ENCODE measurements around the gene TRIM66. TPM values are rescaled to one million over a fixed set of nuclear protein-coding genes. Genes with fewer than 3 reads are reported as not detected.
A peak's percentile ranks its signal among the peaks of the same experiment; 100 is the strongest.

TRIM66 gene
- total and polyA plus RNA-seq, 2 experiments from 2014 or later, result 1.5 TPM

DNA sequence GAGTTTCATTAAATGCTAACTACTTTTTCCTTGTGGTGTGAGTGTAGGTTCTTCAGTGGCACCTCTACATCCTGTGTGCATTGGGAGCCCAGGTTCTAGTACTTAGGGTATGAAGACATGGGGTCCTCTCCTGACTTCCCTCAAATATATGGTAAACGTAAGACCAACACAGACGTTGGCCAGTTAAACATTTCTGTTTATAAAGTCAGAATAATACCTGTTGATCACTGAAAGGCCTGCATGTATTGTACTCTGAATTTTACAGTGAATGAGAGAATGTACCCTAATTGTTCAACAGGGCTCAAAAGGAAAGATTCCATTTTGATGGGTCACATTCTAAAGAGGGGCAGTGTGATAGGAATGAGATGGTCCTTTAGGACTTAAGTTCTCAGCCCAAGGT lies 3.4 kb upstream of the TRIM66 start:
- no peaks in the 10 kb centered on the region for H3K9me2 ChIP-seq (ENCODE audit: insufficient read depth)
- 81 to 86% methylated on average over 2 of the region's 2 CpGs for WGBS, 2 experiments (ENCODE audit: low coverage in 1 of 2, low lambda C conversion rate in 2 of 2, missing lambda C conversion rate in 2 of 2)
- H3K79me2 ChIP-seq (ENCODE audit: insufficient read depth), result peaks cover 57% of the 10 kb centered on the region
- peak overlapping the region; percentile 90 for H3K27ac ChIP-seq
- no peak overlapping the region for H3K4me2 ChIP-seq (ENCODE audit: unreplicated experiment)
- TF ChIP-seq EZH2phosphoT487 (IDR thresholded peaks at IDR 0.05; ENCODE audit: insufficient read depth, low read depth) (no peak), EZH2 (IDR thresholded peaks at IDR 0.05; ENCODE audit: insufficient read depth, poor library complexity, severe bottlenecking) (no peak)
- no peak overlapping the region; the same call in 1 of the 2 replicates for H3K4me3 ChIP-seq
- peaks cover 30% of the 10 kb centered on the region; the same call in 1 of the 2 replicates for H3K4me1 ChIP-seq (ENCODE audit: insufficient read depth)
- H3K27me3 ChIP-seq (replicated peaks; ENCODE audit: insufficient read depth), result no peaks in the 10 kb centered on the region
- H3K9me3 ChIP-seq (ENCODE audit: low read depth), result no peaks in the 10 kb centered on the region
- in situ Hi-C loops (cut with MboI), result no loop called here
- peaks cover 36% of the 10 kb centered on the region for H3K36me3 ChIP-seq (ENCODE audit: low read depth)
- H3F3A ChIP-seq (ENCODE audit: insufficient read depth), result peaks cover 60% of the 10 kb centered on the region
- no peaks in the 10 kb centered on the region for H4K20me1 ChIP-seq (ENCODE audit: insufficient read depth)
- no peak for DNase-seq
- peak overlapping the region; percentile 99 for H3K9ac ChIP-seq
- no peak overlapping the region for H2AFZ ChIP-seq

GRCh38 chr11:8685306-8685705 lies 2.8 kb upstream of the TRIM66 start:
- Histone ChIP-seq H3F3A (ENCODE audit: insufficient read depth) (peaks cover 56% of the 10 kb centered on the region), H3K9me2 (ENCODE audit: insufficient read depth) (no peaks in the 10 kb centered on the region), H3K9ac (peak overlapping the region; percentile 99), H3K4me2 (ENCODE audit: unreplicated experiment) (peak overlapping the region; percentile 98), H3K4me1 (ENCODE audit: insufficient read depth) (peaks cover 30% of the 10 kb centered on the region; the same call in 1 of the 2 replicates), H3K27me3 (replicated peaks; ENCODE audit: insufficient read depth) (no peaks in the 10 kb centered on the region), H3K79me2 (ENCODE audit: insufficient read depth) (peaks cover 55% of the 10 kb centered on the region), H3K4me3 (peak overlapping the region; percentile 95), H3K27ac (peak overlapping the region; percentile 90; the same call in 1 of the 2 replicates), H3K9me3 (ENCODE audit: low read depth) (no peaks in the 10 kb centered on the region), H2AFZ (no peak overlapping the region), H4K20me1 (ENCODE audit: insufficient read depth) (no peaks in the 10 kb centered on the region), H3K36me3 (ENCODE audit: low read depth) (peaks cover 36% of the 10 kb centered on the region)
- no peak for TF ChIP-seq EZH2 (IDR thresholded peaks at IDR 0.05; ENCODE audit: insufficient read depth, poor library complexity, severe bottlenecking)
- TF ChIP-seq EZH2phosphoT487 (IDR thresholded peaks at IDR 0.05; ENCODE audit: insufficient read depth, low read depth), result no peak
- 83 to 86% methylated on average over 7 of the region's 7 CpGs for WGBS, 2 experiments (ENCODE audit: low coverage in 1 of 2, low lambda C conversion rate in 2 of 2, missing lambda C conversion rate in 2 of 2)
- DNase-seq, result no peak
- in situ Hi-C loops (cut with MboI), result no loop called here

DNA sequence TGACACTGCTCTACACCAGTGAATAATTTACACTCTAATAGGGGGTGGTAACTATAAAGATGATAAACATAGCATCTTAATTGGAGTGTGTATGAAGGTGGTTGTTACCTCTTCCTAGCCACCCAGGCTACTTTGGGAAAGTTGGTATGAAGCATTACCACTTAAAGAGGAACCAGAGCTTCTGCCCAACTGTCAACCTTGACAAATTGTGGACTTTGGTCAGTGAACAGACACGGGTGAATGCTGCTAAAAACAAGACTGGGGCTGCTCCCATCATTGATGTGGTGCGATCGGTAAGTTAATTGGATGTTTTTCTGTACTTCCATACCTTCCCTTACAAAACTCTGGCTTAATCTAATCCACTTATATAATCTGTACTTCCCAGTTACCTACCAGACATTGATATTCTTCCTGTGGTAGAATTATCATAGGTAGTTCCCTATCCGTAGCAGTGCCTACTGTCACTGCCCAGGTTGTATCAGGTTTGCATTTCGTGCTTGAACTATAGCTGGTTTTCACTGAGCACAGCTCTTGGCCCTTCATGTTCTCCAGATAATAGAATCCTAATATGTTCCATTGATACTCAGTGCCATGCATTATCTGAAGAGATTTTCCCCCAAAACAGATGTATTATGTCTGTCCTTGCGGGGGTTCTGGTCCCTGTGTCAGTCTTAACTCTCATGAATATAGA lies 2.3 kb upstream of the TRIM66 start:
- Histone ChIP-seq H3K9me3 (ENCODE audit: low read depth) (no peaks in the 10 kb centered on the region), H3K79me2 (ENCODE audit: insufficient read depth) (peaks cover 50% of the 10 kb centered on the region), H3K9me2 (ENCODE audit: insufficient read depth) (no peaks in the 10 kb centered on the region), H3K27me3 (replicated peaks; ENCODE audit: insufficient read depth) (no peaks in the 10 kb centered on the region), H3K4me1 (ENCODE audit: insufficient read depth) (peaks cover 28% of the 10 kb centered on the region; the same call in 1 of the 2 replicates), H3K4me3 (peak overlapping the region; percentile 95), H3K4me2 (ENCODE audit: unreplicated experiment) (peak overlapping the region; percentile 98), H3F3A (ENCODE audit: insufficient read depth) (peaks cover 55% of the 10 kb centered on the region), H4K20me1 (ENCODE audit: insufficient read depth) (no peaks in the 10 kb centered on the region), H3K27ac (peak overlapping the region; percentile 90), H3K9ac (peak overlapping the region; percentile 99), H3K36me3 (ENCODE audit: low read depth) (peaks cover 36% of the 10 kb centered on the region), H2AFZ (no peak overlapping the region)
- peak; percentile 14 for DNase-seq
- in situ Hi-C loops (cut with MboI), result no loop called here
- TF ChIP-seq EZH2phosphoT487 (IDR thresholded peaks at IDR 0.05; ENCODE audit: insufficient read depth, low read depth) (no peak), EZH2 (IDR thresholded peaks at IDR 0.05; ENCODE audit: insufficient read depth, poor library complexity, severe bottlenecking) (no peak)
- 83% methylated on average over 6 of the region's 6 CpGs for WGBS, 2 experiments (ENCODE audit: low coverage in 1 of 2, low lambda C conversion rate in 2 of 2, missing lambda C conversion rate in 2 of 2)

DNA sequence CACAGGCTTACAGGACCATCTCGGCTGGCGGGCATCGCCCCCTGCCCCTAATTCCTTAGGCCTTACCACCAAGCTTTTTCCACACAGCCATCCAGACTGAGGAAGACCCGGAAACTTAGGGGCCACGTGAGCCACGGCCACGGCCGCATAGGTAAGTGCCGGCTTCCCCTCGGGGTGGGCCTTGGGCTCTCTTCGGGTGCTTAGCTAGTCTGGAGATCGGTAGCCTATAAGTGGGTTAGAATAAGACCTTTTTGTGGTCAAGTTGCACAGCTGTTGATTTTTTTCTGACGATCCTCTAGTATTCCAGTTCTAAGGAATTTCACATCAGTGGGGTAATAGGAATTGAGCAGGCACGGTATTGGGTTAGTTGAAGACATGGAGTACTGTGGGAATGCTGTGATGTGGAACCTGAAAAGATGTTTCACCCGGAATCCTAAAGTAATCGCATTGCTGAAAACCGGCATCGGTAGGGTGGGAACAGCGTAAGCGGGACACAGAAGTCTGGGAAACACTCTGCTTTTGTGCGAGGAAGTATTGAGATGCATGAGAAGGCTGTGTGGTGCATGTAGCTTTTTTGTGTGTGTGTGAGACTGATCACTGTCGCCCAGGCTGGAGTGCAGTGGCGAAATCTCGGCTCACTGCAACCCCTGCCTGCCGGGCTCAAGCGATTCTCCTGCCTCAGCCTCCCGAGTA lies 796 bp upstream of the TRIM66 start:
- 0 to 1% methylated on average over 27 of the region's 27 CpGs for WGBS, 2 experiments (ENCODE audit: low coverage in 1 of 2, low lambda C conversion rate in 2 of 2, missing lambda C conversion rate in 2 of 2)
- Histone ChIP-seq H3K4me2 (ENCODE audit: unreplicated experiment) (peak overlapping the region; percentile 98), H4K20me1 (ENCODE audit: insufficient read depth) (no peaks in the 10 kb centered on the region), H3K9me3 (ENCODE audit: low read depth) (no peaks in the 10 kb centered on the region), H2AFZ (peak overlapping the region; percentile 76), H3K9me2 (ENCODE audit: insufficient read depth) (no peaks in the 10 kb centered on the region), H3K36me3 (ENCODE audit: low read depth) (peaks cover 36% of the 10 kb centered on the region), H3K9ac (peak overlapping the region; percentile 99), H3K79me2 (ENCODE audit: insufficient read depth) (peaks cover 50% of the 10 kb centered on the region), H3F3A (ENCODE audit: insufficient read depth) (peaks cover 44% of the 10 kb centered on the region), H3K4me3 (peak overlapping the region; percentile 95), H3K27me3 (replicated peaks; ENCODE audit: insufficient read depth) (no peaks in the 10 kb centered on the region), H3K4me1 (ENCODE audit: insufficient read depth) (peaks cover 21% of the 10 kb centered on the region; the same call in 1 of the 2 replicates), H3K27ac (peak overlapping the region; percentile 90)
- TF ChIP-seq EZH2 (IDR thresholded peaks at IDR 0.05; ENCODE audit: insufficient read depth, poor library complexity, severe bottlenecking) (no peak), EZH2phosphoT487 (IDR thresholded peaks at IDR 0.05; ENCODE audit: insufficient read depth, low read depth) (no peak)
- DNase-seq, result peak; percentile 38
- in situ Hi-C loops (cut with MboI), result no loop called here
